ENCODE measurements around the gene SART1. TPM values are rescaled to one million over a fixed set of nuclear protein-coding genes. Genes with fewer than 3 reads are reported as not detected.
"Not testable (repeated sequence)": the region's sequence is repeated elsewhere in the genome, so short reads cannot be mapped to it uniquely, and the experiment has no call there.

The SART1 gene
- total RNA-seq, 1 donor from 2014 or later = 52.8 TPM

- DNase-seq (ENCODE audit: low read depth, low spot score) = no peak
These were observed 29.6 kb upstream of the SART1 start for GRCh38 chr11:65931773-65932557.

DNA sequence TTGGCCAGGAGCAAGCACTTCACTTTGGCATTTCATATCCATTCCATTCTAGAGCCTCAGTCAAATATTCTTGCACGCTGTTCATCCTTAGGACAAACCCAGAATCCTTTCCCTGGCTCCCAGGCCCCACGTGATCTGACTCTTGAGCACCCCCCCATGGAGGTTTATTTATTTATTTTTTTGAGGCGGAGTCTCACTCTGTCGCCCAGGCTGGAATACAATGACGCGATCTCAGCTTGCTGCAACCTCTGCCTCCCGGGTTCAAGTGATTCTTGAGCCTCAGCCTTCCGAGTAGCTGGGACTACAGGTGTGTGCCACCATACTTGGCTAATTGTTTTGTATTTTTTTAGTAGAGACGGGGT lies 29.0 kb upstream of the SART1 start:
- DNase-seq (ENCODE audit: low read depth, low spot score) = no peak

DNA sequence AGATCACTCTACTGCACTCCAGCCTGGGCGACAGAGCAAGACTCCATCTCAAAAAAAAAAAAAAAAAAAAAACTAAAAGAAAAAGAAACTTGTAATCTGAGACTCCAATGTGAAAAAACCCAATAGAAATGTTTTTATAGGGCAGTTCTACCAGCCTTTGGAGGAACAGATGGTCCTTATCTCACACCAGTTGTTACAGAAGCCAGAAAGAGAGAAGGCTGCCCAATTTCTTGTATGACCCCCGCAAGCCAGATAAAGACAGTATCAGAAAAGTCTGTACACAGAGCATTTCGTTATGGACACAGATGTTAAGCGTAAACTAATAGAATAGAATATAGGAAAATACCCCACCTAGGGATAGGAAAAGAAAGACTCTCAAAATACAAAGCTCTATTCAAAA lies 27.5 kb upstream of the SART1 start:
- no peak for DNase-seq (ENCODE audit: low read depth, low spot score)

- no peak for DNase-seq (ENCODE audit: low read depth, low spot score)
These were observed 23.8 kb upstream of the SART1 start for GRCh38 chr11:65937766-65938165.

GRCh38 chr11:65941720-65942310 lies 19.7 kb upstream of the SART1 start:
- no peak for DNase-seq (ENCODE audit: low read depth, low spot score)

DNA sequence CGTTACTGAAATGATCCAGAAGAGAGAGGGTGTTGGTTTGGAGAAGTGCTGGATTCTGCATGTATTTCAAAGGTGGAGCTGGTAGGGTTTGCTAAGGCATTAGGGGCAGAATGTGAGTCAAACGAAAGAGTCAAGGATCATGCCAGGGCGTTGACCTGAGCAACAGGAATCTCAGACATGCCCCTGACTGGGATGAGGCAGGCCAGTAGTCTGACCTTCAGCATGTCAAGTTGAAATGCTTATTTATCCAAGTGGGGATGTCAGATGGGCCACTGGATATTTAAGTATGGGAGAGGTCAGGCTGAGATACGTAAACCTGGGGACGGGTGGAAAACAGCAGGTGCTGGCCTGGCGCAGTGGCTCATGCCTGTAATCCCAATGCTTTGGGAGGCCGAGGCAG lies 19.0 kb upstream of the SART1 start:
- no peak for DNase-seq (ENCODE audit: low read depth, low spot score)

GRCh38 chr11:65944191-65944590 lies 17.3 kb upstream of the SART1 start:
- DNase-seq (ENCODE audit: low read depth, low spot score) = no peak

GRCh38 chr11:65944767-65945166 lies 16.8 kb upstream of the SART1 start:
- no peak for DNase-seq (ENCODE audit: low read depth, low spot score)

- no peak for DNase-seq (ENCODE audit: low read depth, low spot score)
These were observed 16.1 kb upstream of the SART1 start, which contains the start of gene TSGA10IP for GRCh38 chr11:65945430-65945911. TSGA10IP (plus strand) TSS chr11:65945480; CDS start chr11:65945676, 196 bp downstream.

- no peak for DNase-seq (ENCODE audit: low read depth, low spot score)
These were observed 15.5 kb upstream of the SART1 start for GRCh38 chr11:65945941-65946558.

DNA sequence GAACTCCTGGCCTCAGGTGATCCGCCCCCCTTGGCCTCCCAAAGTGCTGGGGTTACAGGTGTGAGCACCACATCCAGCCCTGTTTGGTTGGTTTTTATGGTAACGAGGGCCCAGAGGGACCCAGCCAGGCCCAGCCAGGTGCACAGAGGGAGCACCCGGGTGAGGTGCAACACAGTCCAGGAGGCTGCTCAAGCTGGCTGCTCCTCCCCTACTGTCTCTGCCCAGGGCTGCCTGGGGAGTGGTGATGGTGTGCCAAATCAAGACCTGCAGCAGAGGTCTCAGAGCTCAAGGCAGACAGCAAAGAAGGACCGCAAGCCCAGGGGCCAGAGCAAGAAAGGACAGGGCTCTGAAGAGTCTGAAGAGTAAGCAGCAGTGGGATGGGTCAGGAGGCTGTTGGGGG lies 14.9 kb upstream of the SART1 start:
- no peak for DNase-seq (ENCODE audit: low read depth, low spot score)

- DNase-seq (ENCODE audit: low read depth, low spot score) = no peak
These were observed 14.4 kb upstream of the SART1 start for GRCh38 chr11:65947133-65947532.

DNA sequence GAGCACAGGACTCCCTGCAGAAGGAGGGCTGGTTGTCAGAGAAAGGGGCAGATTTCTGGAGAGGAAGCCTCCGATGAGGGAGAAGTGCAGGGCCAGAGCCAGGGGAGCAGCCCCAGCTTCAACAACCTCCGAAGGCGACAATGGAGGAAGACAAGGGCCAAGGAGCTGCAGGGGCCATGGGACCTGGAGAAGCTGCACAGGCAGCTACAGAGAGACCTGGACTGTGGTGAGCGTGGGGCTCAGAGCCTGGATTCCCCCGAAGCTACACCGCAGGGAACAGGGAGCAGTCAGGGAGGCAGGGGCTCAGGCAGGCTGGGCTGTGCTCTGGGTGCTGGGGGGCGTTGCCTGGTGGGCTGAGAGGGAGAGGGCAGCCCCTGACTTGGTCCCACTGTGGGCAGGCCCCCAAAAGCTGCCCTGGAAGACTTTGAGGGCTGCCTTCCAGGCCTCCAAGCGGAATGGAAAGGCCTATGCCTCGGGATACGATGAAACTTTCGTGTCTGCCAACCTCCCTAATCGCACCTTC lies 13.9 kb upstream of the SART1 start:
- no peak for DNase-seq (ENCODE audit: low read depth, low spot score)

DNA sequence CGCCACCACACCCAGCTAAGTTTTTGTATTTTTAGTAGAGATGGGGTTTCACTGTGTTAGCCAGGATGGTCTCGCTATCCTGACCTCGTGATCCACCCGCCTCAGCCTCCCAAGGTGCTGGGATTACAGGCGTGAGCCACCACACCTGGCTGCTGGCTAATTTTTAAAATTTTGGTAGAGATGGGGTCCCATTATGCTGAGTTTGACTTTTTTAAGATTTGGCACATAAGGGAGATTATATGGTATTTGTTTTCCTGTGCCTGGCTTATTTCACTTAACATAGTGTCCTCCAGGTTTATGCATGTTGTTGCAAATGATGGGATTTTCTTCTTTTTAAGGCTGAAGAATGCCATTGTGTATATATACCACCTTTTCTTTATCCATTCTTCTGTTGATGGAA lies 10.8 kb upstream of the SART1 start:
- not testable (repeated sequence) for DNase-seq (ENCODE audit: low read depth, low spot score)

DNA sequence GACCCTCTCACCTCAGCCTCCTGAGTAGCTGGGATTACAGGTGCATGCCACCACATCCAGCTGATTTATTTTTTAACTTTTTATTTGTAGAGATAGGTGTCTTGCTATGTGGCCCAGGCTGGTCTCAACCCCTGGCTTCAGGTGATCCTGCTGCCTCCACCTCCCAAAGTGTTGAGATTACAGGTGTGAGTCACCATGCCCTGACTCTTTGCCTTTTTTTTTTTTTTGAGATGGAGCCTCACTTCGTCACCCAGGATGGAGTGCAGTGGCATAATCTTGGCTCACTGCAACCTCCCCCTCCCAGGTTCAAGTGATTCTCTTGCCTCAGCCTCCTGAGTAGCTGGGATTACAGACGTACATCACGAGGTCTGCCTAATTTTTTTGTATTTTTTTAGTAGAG lies 9.9 kb upstream of the SART1 start:
- DNase-seq (ENCODE audit: low read depth, low spot score) = not testable (repeated sequence)

GRCh38 chr11:65952052-65952521 lies 9.4 kb upstream of the SART1 start:
- no peak for DNase-seq (ENCODE audit: low read depth, low spot score)

DNA sequence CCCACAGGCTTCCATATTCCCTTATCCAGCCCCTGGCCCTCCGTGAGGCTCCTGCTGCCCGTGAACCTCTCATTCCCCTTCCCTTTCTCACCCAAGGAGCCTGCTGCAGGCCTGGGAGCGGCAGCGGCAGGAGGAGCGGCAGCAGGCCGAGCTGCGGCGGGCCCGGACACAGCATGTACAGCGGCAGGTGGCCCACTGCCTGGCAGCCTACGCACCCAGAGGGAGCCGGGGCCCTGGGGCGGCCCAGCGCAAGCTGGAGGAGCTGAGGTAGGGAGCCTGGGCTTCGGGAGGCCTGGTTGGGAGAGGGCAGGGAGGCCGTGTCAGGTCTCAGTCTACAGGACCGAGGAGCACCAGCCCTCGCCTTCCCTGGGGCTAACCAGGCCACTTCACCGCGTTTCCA lies 8.1 kb upstream of the SART1 start:
- no peak for DNase-seq (ENCODE audit: low read depth, low spot score)

- no peak for DNase-seq (ENCODE audit: low read depth, low spot score)
These were observed 6.8 kb upstream of the SART1 start for GRCh38 chr11:65954771-65955170.

- no peak for DNase-seq (ENCODE audit: low read depth, low spot score)
These were observed 3.2 kb upstream of the SART1 start for GRCh38 chr11:65958291-65958690.

GRCh38 chr11:65958774-65959420 lies 2.6 kb upstream of the SART1 start:
- DNase-seq (ENCODE audit: low read depth, low spot score) = no peak

DNA sequence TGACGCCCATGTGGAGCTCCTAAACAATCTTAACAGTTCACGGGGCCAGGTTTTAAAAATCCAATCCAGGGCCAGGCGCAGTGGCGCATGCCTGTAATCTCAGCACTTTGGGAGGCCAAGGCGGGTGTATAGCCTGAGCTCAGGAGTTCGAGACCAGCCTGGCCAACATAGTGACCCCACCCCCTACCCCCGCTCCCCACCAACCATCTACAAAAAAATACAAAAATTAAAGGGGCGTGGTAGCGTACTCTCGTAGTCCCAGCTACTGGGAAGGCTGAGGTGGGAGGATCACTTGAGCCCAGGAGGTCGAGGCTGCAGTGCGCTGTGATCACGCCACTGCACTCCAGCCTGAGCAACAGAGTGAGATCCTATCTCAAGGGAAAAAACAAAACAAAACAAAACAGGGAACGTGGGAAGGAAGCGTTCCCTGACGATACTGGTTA lies 689 bp upstream of the SART1 start:
- DNase-seq (ENCODE audit: low read depth, low spot score) = no peak

DNA sequence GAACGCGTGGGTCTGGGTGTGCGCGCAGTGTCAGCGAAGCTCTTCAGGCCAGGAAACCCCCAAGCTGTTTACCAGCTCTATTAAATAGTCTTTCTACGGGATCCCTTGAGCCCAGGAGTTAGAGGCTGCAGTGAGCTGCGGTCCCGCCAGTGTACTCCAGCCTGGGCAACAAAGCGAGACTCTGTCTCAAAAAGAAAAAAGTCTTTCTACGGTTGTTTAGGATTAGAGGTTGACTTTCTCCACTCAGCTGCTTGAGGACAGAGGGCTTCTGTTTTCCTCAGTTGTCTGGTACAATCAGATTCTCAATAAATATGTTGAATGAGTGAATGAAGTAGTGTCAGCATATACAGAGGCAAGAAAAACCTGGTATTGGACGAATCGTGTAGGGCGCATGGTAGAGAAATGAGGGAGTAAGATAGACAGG lies 619 bp downstream of the SART1 start:
- no peak for DNase-seq (ENCODE audit: low read depth, low spot score)

Data from pulmonary artery endothelial cell (primary cell).